GM23248 (cell line): ENCODE data around the gene KDM8.

Experiments
- EZH2 ChIP-seq: fragments of 200-600 bp; sonication (generic); IDR thresholded peaks from 2 replicates; pipeline ENCODE4 v1.6.1; 2018; ENCODE audit warnings: antibody characterized with exemption, mild to moderate bottlenecking; ENCODE audit not compliant: insufficient read depth, poor library complexity, severe bottlenecking
- EZH2phosphoT487 ChIP-seq: fragments of 200-600 bp; sonication (generic); IDR thresholded peaks from 2 replicates; pipeline ENCODE4 v1.6.1; 2018; ENCODE audit warnings: antibody characterized with exemption, moderate library complexity, mild to moderate bottlenecking, low read depth; ENCODE audit not compliant: insufficient read depth

GRCh38 chr16:27226476-27226875, 23.1 kb downstream of the KDM8 start:
- TF ChIP-seq EZH2phosphoT487: no peak
- no peak for TF ChIP-seq EZH2
